H9 (cell line): ENCODE data around the gene TNFSF13B. TPM values are rescaled to one million over a fixed set of nuclear protein-coding genes. Genes with fewer than 3 reads are reported as not detected.

Experiments
- DNase-seq: peaks from one replicate; pipeline ENCODE4 v3.0.0-alpha.2; 2017
- H2AFZ ChIP-seq: one replicate; pipeline ENCODE4 v1.6.1; 2013; ENCODE audit warnings: mild to moderate bottlenecking, low read length, control low read depth, moderate library complexity
- H2AK5ac ChIP-seq: 2 replicates; pipeline ENCODE4 v1.6.1; 2013; ENCODE audit warnings: low read length, control low read depth, mixed read lengths; ENCODE audit not compliant: insufficient read length
- H2BK120ac ChIP-seq: one replicate; pipeline ENCODE4 v1.6.1; 2013; ENCODE audit warnings: low read depth, mild to moderate bottlenecking, low read length, control low read depth, inconsistent platforms; ENCODE audit not compliant: poor library complexity, severe bottlenecking
- H2BK12ac ChIP-seq: 2 replicates; pipeline ENCODE4 v1.6.1; 2013; ENCODE audit warnings: low read length, control low read depth, mixed read lengths, low read depth; ENCODE audit not compliant: insufficient read length
- H2BK15ac ChIP-seq: 2 replicates; pipeline ENCODE4 v1.6.1; 2013; ENCODE audit warnings: low read depth, low read length, control low read depth
- H2BK20ac ChIP-seq: one replicate; pipeline ENCODE4 v1.6.1; 2013; ENCODE audit warnings: low read depth, mild to moderate bottlenecking, low read length, control low read depth, inconsistent platforms; ENCODE audit not compliant: poor library complexity, severe bottlenecking
- H2BK5ac ChIP-seq: 2 replicates; pipeline ENCODE4 v1.6.1; 2013; ENCODE audit warnings: low read length, control low read depth, mixed read lengths; ENCODE audit not compliant: insufficient read length
- H3K14ac ChIP-seq: 2 replicates; pipeline ENCODE4 v1.6.1; 2013; ENCODE audit warnings: low read length, control low read depth; ENCODE audit not compliant: insufficient read depth
- H3K18ac ChIP-seq: 2 replicates; pipeline ENCODE4 v1.6.1; 2013; ENCODE audit warnings: low read depth, mild to moderate bottlenecking, mixed read lengths, low read length, control low read depth; ENCODE audit not compliant: insufficient read length
- H3K23ac ChIP-seq: 2 replicates; pipeline ENCODE4 v1.6.1; 2013; ENCODE audit warnings: low read length, control low read depth, mixed read lengths, low read depth; ENCODE audit not compliant: insufficient read length
- H3K23me2 ChIP-seq: 2 replicates; pipeline ENCODE4 v1.6.1; 2013; ENCODE audit warnings: low read depth, mild to moderate bottlenecking, mixed read lengths, low read length, control low read depth; ENCODE audit not compliant: insufficient read length, poor library complexity, severe bottlenecking
- H3K27ac ChIP-seq: 2 replicates; pipeline ENCODE4 v1.5.1; 2013; ENCODE audit warnings: low read length, control low read depth, mixed read lengths, low read depth; ENCODE audit not compliant: insufficient read length
- H3K27me3 ChIP-seq: 2 replicates; pipeline ENCODE4 v1.6.1; 2013; ENCODE audit warnings: low read length, control low read depth, inconsistent platforms; ENCODE audit not compliant: insufficient read depth
- H3K4ac ChIP-seq: 2 replicates; pipeline ENCODE4 v1.6.1; 2013; ENCODE audit warnings: low read depth, mild to moderate bottlenecking, control low read depth, inconsistent platforms, low read length, moderate library complexity
- H3K4me1 ChIP-seq: 2 replicates; pipeline ENCODE4 v1.6.1; 2013; ENCODE audit warnings: low read length, control low read depth, inconsistent platforms; ENCODE audit not compliant: insufficient read depth
- H3K4me2 ChIP-seq: 2 replicates; pipeline ENCODE4 v1.6.1; 2013; ENCODE audit warnings: low read length, control low read depth, mixed read lengths; ENCODE audit not compliant: insufficient read length, insufficient read depth
- H3K56ac ChIP-seq: 2 replicates; pipeline ENCODE4 v1.6.1; 2013; ENCODE audit warnings: low read depth, mild to moderate bottlenecking, mixed read lengths, low read length, control low read depth; ENCODE audit not compliant: insufficient read length
- H3K79me1 ChIP-seq: 2 replicates; pipeline ENCODE4 v1.6.1; 2013; ENCODE audit warnings: low read depth, mild to moderate bottlenecking, moderate library complexity, low read length, control low read depth, inconsistent platforms; ENCODE audit not compliant: insufficient read depth, poor library complexity, severe bottlenecking
- H3K79me2 ChIP-seq: 2 replicates; pipeline ENCODE4 v1.6.1; 2013; ENCODE audit warnings: low read length, control low read depth, inconsistent platforms; ENCODE audit not compliant: insufficient read depth
- H3K9ac ChIP-seq: 2 replicates; pipeline ENCODE4 v1.6.1; 2013; ENCODE audit warnings: low read length, control low read depth, mixed read lengths; ENCODE audit not compliant: insufficient read length; ENCODE audit errors: extremely low read depth
- H3K9me3 ChIP-seq: one replicate; pipeline ENCODE4 v1.6.1; 2013; ENCODE audit warnings: low read depth, low read length, inconsistent platforms; ENCODE audit not compliant: control insufficient read depth
- H3T11ph ChIP-seq: one replicate; pipeline ENCODE4 v1.6.1; 2013; ENCODE audit warnings: mild to moderate bottlenecking, low read length, control low read depth, inconsistent platforms
- H4K20me1 ChIP-seq: one replicate; pipeline ENCODE4 v1.6.1; 2013; ENCODE audit not compliant: control insufficient read depth, insufficient read length, insufficient read depth
- H4K5ac ChIP-seq: 2 replicates; pipeline ENCODE4 v1.6.1; 2013; ENCODE audit warnings: low read depth, mild to moderate bottlenecking, mixed read lengths, low read length, control low read depth; ENCODE audit not compliant: insufficient read length
- H4K8ac ChIP-seq: replicated peaks from 2 replicates; pipeline ENCODE4 v1.6.1; 2013; ENCODE audit warnings: low read length, control low read depth, mixed read lengths, low read depth; ENCODE audit not compliant: insufficient read length
- H4K91ac ChIP-seq: 2 replicates; pipeline ENCODE4 v1.6.1; 2013; ENCODE audit warnings: low read depth, mild to moderate bottlenecking, moderate library complexity, mixed read lengths, low read length, control low read depth; ENCODE audit not compliant: insufficient read length
- H3K27ac Mint-ChIP-seq, 3 experiments: 2 replicates in 2 of 3; 3 replicates in 1 of 3; pipeline ENCODE4 v1.8.0; 2020 to 2021; ENCODE audit warnings: mixed read lengths in 3 of 3, mild to moderate bottlenecking in 1 of 3, moderate library complexity in 1 of 3
- H3K27me3 Mint-ChIP-seq: 2 replicates; pipeline ENCODE4 v1.8.0; 2021; ENCODE audit warnings: low read depth, mild to moderate bottlenecking, moderate library complexity, mixed read lengths
- H3K36me3 Mint-ChIP-seq, 3 experiments: 2 replicates in 2 of 3; 3 replicates in 1 of 3; pipeline ENCODE4 v1.8.0; 2020 to 2021; ENCODE audit warnings: low read depth in 3 of 3, mixed read lengths in 3 of 3; ENCODE audit not compliant: insufficient read depth in 1 of 3
- H3K4me1 Mint-ChIP-seq, 2 experiments: 2 replicates each; pipeline ENCODE4 v1.8.0; 2020; ENCODE audit warnings: mixed read lengths in 2 of 2
- H3K4me3 Mint-ChIP-seq, 2 experiments: 2 replicates in 1 of 2; 3 replicates in 1 of 2; pipeline ENCODE4 v1.8.0; 2020 to 2021; ENCODE audit warnings: mild to moderate bottlenecking in 2 of 2, mixed read lengths in 2 of 2, moderate library complexity in 1 of 2
- H3K9me3 Mint-ChIP-seq, 2 experiments: 2 replicates in 1 of 2; 3 replicates in 1 of 2; pipeline ENCODE4 v1.8.0; 2020; ENCODE audit warnings: mild to moderate bottlenecking in 2 of 2, mixed read lengths in 2 of 2, moderate library complexity in 1 of 2
- CTCF ChIP-seq: fragments of 200-600 bp; sonication (generic); conservative IDR thresholded peaks from 3 replicates; pipeline ENCODE4 v1.8.0; 2021; ENCODE audit warnings: antibody characterized with exemption, mild to moderate bottlenecking
- WGBS: extraction: QIAGEN DNeasy Blood & Tissue Kit; methylation state at CpG from one replicate; pipeline ENCODE4 v1.1.7; 2013; ENCODE audit warnings: missing lambda C conversion rate, low lambda C conversion rate, mixed read lengths; ENCODE audit not compliant: insufficient read length; ENCODE audit errors: extremely low coverage; 5-methylcytosine and 5-hydroxymethylcytosine counted together
- total RNA-seq: library from RNA; stranded (reverse); gene quantifications from 2 replicates; pipeline ENCODE4 v1.2.1, GENCODE V29; 2021

TNFSF13B gene
- total RNA-seq, 1 experiment from 2014 or later: 0.31 TPM

GRCh38 chr13:108323031-108323430, 53.5 kb downstream of the TNFSF13B start:
- Histone ChIP-seq H3K9me3 (no peaks in the 10 kb centered on the region), H3K23ac (no peak overlapping the region), H4K91ac (no peak overlapping the region), H2BK5ac (no peak overlapping the region), H2BK15ac (no peak overlapping the region), H3K4me2 (no peak overlapping the region), H3K9ac (no peak overlapping the region), H4K8ac (no peak overlapping the region), H3K56ac (no peak overlapping the region), H2BK120ac (no peak overlapping the region), H2BK20ac (no peak overlapping the region), H3K4me1 (peaks cover 4% of the 10 kb centered on the region; the same call in 1 of the 2 replicates), H3K79me2 (no peaks in the 10 kb centered on the region), H3K79me1 (no peaks in the 10 kb centered on the region), H2BK12ac (no peak overlapping the region), H3K4ac (no peak overlapping the region), H3K14ac (no peak overlapping the region), H3K23me2 (no peaks in the 10 kb centered on the region), H4K5ac (no peak overlapping the region), H3K18ac (no peak overlapping the region), H3T11ph (no peak overlapping the region), H2AK5ac (no peak overlapping the region), H4K20me1 (no peaks in the 10 kb centered on the region), H3K27me3 (no peaks in the 10 kb centered on the region), H3K27ac (no peak overlapping the region), H2AFZ (no peak overlapping the region)
- Mint-ChIP-seq H3K36me3 (no peaks in the 10 kb centered on the region), H3K4me1 (peaks cover 16 to 22% of the 10 kb centered on the region in 2 experiments), H3K4me3 (no peak overlapping the region), H3K9me3 (0 out of 5 replicates have a peak, but pooled peaks cover 0 to 2% of the 10 kb centered on the region in 2 experiments), H3K27me3 (no peaks in the 10 kb centered on the region; the same call in none of the 2 replicates), H3K27ac (no peak overlapping the region)
- no peak for TF ChIP-seq CTCF
- no CpG with 5 or more reads among the region's 2 CpGs for WGBS
- DNase-seq: no peak
